NCI-H82 treated with DMSO at 0.1 percent for 48 hours (cell line): ENCODE results near the gene HIVEP2.

Source experiments
- DNase-seq: peaks from one replicate; lab custom pipeline; 2025; ENCODE audit not compliant: unreplicated experiment; lab: John Stamatoyannopoulos, UW

Gene HIVEP2

DNA sequence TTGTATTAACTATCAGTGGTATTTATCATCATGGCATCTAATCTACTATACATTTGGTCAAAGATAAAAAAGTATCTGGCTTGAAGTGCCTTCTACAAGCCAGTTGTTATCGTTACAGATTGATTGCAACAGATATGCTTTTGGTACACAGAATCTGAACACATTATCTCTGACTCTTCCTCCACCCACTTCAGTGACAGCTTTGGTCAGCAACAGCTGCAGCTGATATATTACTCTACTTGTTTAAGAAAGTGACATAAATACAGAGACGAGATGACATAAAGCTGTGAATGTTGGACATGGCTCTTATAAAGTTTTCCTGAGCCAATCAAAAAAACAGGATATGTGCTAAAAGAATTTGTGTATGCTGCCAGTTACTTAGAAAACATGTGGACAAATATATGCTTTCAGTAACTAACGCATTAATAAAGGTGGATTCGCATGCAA is 77.6 kb downstream of the HIVEP2 start:
- DNase-seq: no peak

GRCh38 chr6:142863981-142864380 is 81.0 kb downstream of the HIVEP2 start:
- DNase-seq: no peak

GRCh38 chr6:142861711-142862110 is 83.3 kb downstream of the HIVEP2 start:
- DNase-seq: peak; percentile 25

DNA sequence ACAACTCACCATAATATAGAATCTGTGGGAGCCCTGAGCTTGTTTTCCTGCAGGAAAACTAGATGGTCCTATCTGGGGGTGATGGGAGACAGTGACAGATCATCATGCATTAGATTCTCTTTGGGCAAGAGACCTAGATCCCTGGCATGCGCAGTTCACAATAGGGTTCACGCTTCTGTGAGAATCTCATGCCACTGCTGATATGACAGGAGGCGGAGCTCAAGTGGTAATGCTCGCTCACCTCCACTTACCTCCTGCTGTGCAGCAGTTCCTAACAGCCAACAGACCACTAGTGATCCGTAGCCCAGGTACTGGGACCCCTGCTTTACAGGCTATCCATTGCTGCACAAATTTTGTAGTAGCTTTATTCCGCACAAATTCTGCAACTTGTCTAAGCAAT is 84.5 kb downstream of the HIVEP2 start:
- DNase-seq: no peak

- DNase-seq: no peak
These were observed 87.0 kb downstream of the HIVEP2 start for GRCh38 chr6:142857796-142858555.

DNA sequence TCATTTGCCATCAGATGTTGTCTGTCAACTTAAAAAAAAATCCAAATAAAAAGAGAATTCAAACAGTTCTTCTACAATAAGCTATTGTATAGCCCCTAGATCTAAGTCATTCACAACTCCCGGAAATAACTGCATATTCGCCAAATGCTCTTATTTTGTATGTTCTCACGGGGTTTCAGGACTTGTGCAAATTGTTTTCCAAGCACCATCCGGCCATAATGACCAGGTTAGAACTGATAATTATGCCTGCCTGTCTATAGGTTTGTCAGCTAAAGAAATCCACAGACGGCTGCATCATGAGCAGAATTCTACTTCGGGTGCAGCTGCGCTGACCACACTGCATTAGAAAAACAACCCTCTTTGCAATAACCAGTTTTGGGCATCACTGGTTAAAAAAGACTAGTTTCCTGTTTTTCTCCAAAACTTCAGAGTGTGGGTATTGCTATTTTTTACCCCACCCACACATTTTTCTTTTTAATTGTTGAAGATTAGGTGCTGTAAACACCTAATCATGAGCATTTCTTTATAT is 87.7 kb downstream of the HIVEP2 start:
- no peak for DNase-seq

- no peak for DNase-seq
These were observed 88.2 kb downstream of the HIVEP2 start for GRCh38 chr6:142856624-142857232.

DNA sequence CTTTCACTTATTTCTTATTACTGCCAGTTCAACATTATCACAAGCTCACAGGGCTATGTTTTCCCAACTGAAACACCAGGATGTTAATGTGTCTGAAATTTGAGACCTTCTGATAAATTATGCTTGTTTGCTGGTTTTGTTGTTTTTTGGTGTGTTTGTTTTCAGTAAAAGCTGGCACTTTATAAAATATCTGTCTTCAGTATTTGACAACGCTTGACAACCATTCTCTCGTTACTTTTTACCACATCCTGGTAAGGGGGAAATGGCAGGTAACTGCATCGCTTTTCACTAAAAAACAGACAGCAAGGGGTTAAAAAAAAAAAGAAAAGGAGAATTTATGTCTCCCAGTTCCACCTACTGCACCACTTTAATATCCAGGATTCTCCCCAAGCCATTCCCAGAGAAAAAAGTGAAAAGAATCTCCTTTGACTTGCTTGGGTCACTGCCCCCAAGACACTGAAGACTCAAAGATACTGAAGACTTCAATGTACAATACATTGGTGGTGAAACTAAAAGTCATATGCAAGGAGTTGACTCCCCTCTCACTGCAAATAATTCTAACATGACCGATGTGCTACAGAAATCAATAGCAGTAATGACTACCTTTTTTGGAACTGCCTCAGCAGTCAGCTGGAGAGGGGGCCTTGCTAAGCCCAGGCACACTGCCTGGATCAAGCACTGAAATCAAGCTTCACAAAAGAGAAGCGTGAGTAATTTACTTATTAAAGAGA is 88.9 kb downstream of the HIVEP2 start:
- no peak for DNase-seq

DNA sequence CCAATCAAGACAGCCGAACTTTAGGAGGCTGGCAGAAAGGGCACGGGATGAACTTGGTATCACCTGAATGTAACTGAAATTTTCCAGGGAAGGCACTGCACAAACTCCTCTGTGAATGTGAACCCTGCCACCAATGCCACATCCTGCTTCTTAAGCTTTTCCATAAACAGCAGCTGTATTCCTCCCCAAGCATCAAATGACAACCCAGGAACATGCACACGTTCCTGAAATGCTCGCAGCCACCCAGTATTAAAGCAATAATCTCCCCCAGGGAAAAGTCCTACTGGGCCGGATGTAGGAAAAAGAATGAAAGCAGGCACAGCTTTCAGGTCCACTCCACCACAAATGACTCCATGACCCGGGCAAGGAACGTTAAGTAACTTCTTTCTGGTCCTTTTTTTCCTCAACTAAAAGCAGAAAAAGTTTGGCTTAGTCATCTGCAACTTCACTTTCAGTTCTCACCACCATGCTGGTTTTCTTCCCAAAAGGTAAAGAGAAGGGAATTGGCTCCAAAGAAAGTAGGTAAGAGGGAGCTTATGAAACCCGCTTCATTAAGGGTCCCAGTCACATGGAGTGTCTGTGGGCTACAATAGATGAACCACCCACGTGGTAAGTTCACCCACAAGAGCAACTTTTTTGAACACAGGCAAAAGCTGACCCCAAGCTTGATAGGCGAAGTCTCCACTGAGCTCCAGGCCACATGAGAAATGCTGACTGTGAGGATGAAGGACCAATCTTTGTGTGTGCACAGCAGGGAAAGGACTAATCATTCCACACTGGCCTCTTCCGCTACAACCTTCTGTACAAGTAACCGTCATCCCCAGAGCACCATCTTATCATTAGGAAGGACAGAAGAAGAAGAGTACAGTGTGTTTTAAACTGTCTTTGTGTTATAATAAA is 90.1 kb downstream of the HIVEP2 start:
- DNase-seq: no peak

DNA sequence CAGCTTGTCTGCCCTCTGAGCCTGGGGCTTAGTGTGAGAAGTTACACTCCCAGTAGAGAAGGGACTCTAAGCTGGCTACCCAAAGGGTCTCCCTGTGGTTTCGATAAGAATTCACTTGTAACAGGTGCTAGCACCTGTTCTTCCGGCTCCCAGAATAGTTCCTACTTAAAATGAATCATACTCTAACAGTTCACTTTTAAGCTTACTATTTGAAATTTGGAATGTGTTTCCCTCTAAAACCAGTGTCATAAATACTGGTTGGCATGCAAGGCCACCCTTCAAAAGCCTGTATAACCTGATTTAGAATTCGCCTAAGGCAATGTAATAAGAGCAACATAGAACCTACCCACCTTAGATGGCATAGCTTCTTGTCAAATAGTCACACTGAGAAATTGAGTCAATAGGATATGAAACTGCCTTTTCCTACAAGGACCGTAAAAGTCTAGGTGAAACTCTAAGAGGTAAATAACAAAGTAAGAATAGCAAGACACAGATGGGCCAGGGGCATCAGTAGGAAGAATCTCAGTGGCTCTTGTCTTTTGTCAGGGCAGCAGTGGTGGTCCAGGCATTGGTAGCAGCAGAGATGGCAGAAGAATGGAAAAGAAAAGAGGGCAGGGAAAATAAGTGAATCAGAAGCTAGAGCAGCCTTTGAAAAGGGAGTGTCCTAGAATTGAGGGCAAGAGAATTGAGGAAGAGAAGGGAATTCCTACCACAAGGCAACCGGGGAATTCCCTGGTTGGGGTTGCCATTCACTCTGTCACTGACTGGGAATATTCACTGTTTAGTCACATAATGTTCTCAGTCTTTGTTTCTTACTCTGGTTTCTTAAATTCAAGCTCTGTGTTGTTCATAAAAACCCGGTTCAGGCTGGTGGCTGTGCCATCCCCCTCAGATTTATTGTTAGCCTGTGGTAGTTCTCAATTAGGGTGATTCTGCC is 91.5 kb downstream of the HIVEP2 start:
- DNase-seq: no peak

- DNase-seq: peak; percentile 59
These were observed 93.4 kb downstream of the HIVEP2 start for GRCh38 chr6:142851601-142852000.

DNA sequence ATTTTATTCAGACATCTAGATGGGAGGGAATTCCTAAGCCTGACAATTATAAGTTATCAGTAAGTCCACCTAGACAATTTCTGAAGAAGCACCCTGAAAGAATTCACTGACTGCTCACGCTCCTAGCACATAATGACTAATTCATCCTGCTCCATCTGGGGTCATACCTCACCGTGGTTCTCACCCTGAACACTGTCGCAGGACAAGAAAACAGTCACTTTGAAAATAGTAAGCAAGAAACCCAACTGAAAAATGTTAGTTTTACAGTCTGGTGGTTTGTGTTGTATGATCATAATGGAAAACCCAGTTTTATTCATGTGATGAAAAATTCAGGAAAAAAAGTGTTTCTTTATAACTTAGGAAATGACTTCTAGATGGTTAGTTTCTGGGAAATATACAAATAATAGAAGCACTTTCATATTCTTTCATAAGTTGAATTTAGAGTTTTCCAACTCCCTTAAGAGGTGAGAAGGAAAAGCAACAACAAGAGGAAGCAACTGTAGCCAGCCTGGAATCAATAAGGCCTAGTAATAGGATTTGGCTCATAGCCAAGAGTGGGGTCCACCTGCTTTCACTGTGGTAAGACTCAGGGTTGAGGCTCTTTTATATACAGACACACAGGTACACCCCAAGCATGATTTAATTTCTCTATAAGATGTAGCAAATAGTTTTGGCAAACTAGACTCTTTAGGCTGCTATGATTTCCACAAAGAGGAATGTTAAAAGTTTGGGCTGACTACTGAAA is 94.1 kb downstream of the HIVEP2 start:
- DNase-seq: peak; percentile 94

- DNase-seq: no peak
These were observed 96.0 kb downstream of the HIVEP2 start for GRCh38 chr6:142848976-142849375.

DNA sequence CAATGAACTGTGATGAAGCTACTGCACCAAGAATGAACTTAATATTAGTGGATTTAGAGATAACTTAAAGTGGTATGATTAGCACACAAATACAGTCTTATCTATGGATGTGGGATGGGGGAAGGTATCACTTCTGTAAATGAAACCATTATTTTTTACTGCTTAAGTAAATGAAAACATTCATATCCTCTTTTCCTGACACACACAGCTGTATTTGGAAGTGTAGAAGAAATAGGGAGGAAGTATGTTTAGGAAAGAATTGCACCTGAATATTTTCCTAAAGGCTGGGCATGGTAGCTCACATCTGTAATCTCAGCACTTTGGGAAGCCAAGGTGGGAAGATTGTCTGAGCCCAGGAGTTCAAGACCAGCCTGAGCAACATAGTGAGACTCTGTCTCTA is 96.8 kb downstream of the HIVEP2 start:
- DNase-seq: no peak

GRCh38 chr6:142846883-142847287 is 98.1 kb downstream of the HIVEP2 start:
- peak; percentile 64 for DNase-seq

- no peak for DNase-seq
These were observed 98.5 kb downstream of the HIVEP2 start for GRCh38 chr6:142846459-142846831.

DNA sequence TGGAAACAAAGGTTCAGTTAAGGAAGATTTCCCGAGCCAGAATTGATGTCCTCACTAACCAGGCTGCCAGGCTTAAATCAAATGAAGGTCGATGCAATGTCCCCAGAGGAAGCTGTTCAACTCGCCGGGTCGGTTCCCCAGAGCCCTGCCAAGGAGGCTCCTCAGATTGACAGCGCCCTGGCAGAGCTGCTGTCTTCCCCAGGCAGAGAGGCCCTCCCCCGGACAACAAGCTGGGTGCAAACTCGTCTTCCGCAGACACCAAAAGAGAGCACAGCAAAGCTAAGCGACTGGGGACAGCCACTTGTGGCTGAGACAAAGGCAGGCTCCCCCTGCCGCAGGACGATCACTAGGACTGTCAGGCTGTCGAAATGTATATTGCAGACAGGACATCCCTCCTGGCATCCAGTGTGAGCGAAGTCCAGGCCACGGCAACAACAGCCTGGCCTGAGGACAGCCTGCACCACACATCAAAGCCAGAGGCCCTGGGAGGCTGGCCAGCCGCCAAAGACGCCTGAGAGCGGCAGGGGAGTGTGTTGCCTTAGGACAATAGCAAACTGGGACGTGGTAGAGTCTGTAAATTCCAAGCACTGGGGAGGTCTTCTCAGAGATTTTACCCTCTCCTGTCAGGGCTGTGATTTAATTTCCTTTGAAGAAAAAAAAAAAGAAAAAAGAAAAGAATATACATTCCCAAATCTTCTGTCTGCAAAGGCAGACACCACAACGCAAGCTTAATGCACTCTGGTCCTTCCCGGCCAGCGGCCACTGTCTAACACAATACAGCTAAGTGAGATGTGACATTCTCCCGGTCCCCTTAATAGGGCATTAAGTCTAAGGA is 99.1 kb downstream of the HIVEP2 start:
- no peak for DNase-seq

DNA sequence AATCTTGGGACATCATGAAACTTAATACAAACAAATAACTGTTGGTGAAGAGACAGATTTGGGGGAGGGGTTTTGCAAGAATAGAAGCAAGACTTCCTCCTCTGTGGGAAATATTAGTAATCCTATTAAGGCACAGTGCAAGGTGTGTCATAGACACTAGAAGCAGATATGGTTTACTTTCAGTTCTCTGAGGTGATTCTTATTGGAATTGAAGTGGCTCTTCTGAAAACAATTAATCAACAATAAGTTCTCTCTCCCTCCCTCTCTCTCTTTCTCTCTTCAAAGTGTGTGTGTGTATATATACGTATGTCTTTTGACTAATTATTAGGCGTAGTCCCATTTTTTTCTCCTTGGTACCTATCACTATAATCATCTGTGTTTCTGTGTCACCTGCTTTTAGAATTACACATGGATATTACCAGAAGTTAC is 99.8 kb downstream of the HIVEP2 start:
- DNase-seq: no peak
